Fibroblast of lung (primary cell): ENCODE data around the gene PLEKHG4B. TPM values are rescaled to one million over a fixed set of nuclear protein-coding genes. Genes with fewer than 3 reads are reported as not detected.

Experiments used
- DNase-seq, 2 donors: peaks; one replicate each; pipeline versions ENCODE4 v3.0.0 to v3.0.0-alpha.2; 2010; ENCODE audit warnings: low read depth in 2 of 2
- H2AFZ ChIP-seq: 2 replicates; pipeline ENCODE4 v1.5.1; 2012; ENCODE audit warnings: low read length, control low read depth, inconsistent platforms
- H3K27ac ChIP-seq: 2 replicates; pipeline ENCODE4 v1.5.1; 2011; ENCODE audit warnings: low read length, control low read depth; ENCODE audit not compliant: insufficient read depth
- H3K27me3 ChIP-seq: 2 replicates; pipeline ENCODE4 v1.5.1; 2011; ENCODE audit warnings: mild to moderate bottlenecking, low read length; ENCODE audit not compliant: control insufficient read depth, insufficient read depth
- H3K36me3 ChIP-seq: 2 replicates; pipeline ENCODE4 v1.5.1; 2011; ENCODE audit warnings: low read length; ENCODE audit not compliant: control insufficient read depth, insufficient read depth
- H3K4me1 ChIP-seq: 2 replicates; pipeline ENCODE4 v1.5.1; 2011; ENCODE audit warnings: low read length; ENCODE audit not compliant: control insufficient read depth, insufficient read depth; ENCODE audit errors: extremely low read depth
- H3K4me2 ChIP-seq: 2 replicates; pipeline ENCODE4 v1.5.1; 2011; ENCODE audit warnings: low read length, control low read depth; ENCODE audit not compliant: insufficient read depth; ENCODE audit errors: extremely low read depth
- H3K4me3 ChIP-seq, 4 experiments: fragments of 200-600 bp in 1 of 4; sonication (generic) in 1 of 4; replicated peaks in 1 of 4; 2 replicates each; pipeline ENCODE4 v1.5.1; 2011 to 2016; ENCODE audit warnings: low read length in 4 of 4, low read depth in 3 of 4, mild to moderate bottlenecking in 3 of 4, control low read depth in 2 of 4, inconsistent platforms in 1 of 4, mixed read lengths in 1 of 4; ENCODE audit not compliant: insufficient read depth in 1 of 4; ENCODE audit errors: control extremely low read depth in 1 of 4
- H3K79me2 ChIP-seq: 2 replicates; pipeline ENCODE4 v1.5.1; 2012; ENCODE audit warnings: mild to moderate bottlenecking, low read length, inconsistent platforms; ENCODE audit not compliant: control insufficient read depth, insufficient read depth
- H3K9ac ChIP-seq: 2 replicates; pipeline ENCODE4 v1.5.1; 2011; ENCODE audit warnings: mild to moderate bottlenecking, low read length, control low read depth; ENCODE audit not compliant: insufficient read depth
- H3K9me3 ChIP-seq: 2 replicates; pipeline ENCODE4 v1.5.1; 2012; ENCODE audit warnings: low read depth, low read length; ENCODE audit not compliant: control insufficient read depth, insufficient read depth
- H4K20me1 ChIP-seq: 2 replicates; pipeline ENCODE4 v1.5.1; 2011; ENCODE audit warnings: low read length; ENCODE audit not compliant: control insufficient read depth, insufficient read depth; ENCODE audit errors: extremely low read depth
- EZH2 ChIP-seq: IDR thresholded peaks from 2 replicates; pipeline ENCODE4 v1.5.1; 2012; ENCODE audit warnings: low read length, control low read depth, mild to moderate bottlenecking; ENCODE audit errors: missing control alignments
- polyA plus RNA-seq, 2 donors: library from polyadenylated mRNA; depleted of rRNA in 1 of 2; stranded (reverse) in 1 of 2; unstranded in 1 of 2; fragments of >200 nt; gene quantifications; 2 replicates each; pipeline ENCODE4 v1.2.1, GENCODE V29; 2011 to 2012; ENCODE audit warnings: missing spikeins in 1 of 2
- total RNA-seq: library from RNA; depleted of rRNA; stranded (reverse); fragments of >200 nt; gene quantifications from 2 replicates; pipeline ENCODE4 v1.2.1, GENCODE V29; 2014
- TF ChIP-seq, protein P1 (sequence below), 2 donors: IDR thresholded peaks in 1 of 2; conservative IDR thresholded peaks in 1 of 2; 1 replicate in 1 of 2; 2 replicates in 1 of 2; pipeline ENCODE4 v1.5.1; 2011 to 2012; ENCODE audit warnings: low read length in 2 of 2, control low read depth in 1 of 2, inconsistent platforms in 1 of 2, low read depth in 1 of 2, mild to moderate bottlenecking in 1 of 2

Gene PLEKHG4B
- total and polyA plus RNA-seq, 2 donors (not counting 1 experiment from before 2014, with no cell fraction given): under 0.01 to 0.08 TPM

GRCh38 chr5:95241-95980 lies 3.4 kb downstream of the PLEKHG4B start:
- TF ChIP-seq, protein P1, sequence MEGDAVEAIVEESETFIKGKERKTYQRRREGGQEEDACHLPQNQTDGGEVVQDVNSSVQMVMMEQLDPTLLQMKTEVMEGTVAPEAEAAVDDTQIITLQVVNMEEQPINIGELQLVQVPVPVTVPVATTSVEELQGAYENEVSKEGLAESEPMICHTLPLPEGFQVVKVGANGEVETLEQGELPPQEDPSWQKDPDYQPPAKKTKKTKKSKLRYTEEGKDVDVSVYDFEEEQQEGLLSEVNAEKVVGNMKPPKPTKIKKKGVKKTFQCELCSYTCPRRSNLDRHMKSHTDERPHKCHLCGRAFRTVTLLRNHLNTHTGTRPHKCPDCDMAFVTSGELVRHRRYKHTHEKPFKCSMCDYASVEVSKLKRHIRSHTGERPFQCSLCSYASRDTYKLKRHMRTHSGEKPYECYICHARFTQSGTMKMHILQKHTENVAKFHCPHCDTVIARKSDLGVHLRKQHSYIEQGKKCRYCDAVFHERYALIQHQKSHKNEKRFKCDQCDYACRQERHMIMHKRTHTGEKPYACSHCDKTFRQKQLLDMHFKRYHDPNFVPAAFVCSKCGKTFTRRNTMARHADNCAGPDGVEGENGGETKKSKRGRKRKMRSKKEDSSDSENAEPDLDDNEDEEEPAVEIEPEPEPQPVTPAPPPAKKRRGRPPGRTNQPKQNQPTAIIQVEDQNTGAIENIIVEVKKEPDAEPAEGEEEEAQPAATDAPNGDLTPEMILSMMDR (conservative IDR thresholded peaks at IDR 0.05 in 1 of 2, IDR thresholded peaks at IDR 0.05 in 1 of 2; ENCODE audit: low read depth in 1 of 2, low read length in 2 of 2): no peak
- no peak for TF ChIP-seq EZH2
- H3K4me2 ChIP-seq: no peak overlapping the region
- no peaks in the 10 kb centered on the region for H3K79me2 ChIP-seq
- H3K9ac ChIP-seq: no peak overlapping the region
- H3K27me3 ChIP-seq: peaks cover 21% of the 10 kb centered on the region
- H3K36me3 ChIP-seq: no peaks in the 10 kb centered on the region
- no peak for DNase-seq
- H3K4me1 ChIP-seq: no peaks in the 10 kb centered on the region
- no peaks in the 10 kb centered on the region for H3K9me3 ChIP-seq
- no peak overlapping the region for H3K4me3 ChIP-seq
- H2AFZ ChIP-seq: no peak overlapping the region
- no peaks in the 10 kb centered on the region for H4K20me1 ChIP-seq
- no peak overlapping the region for H3K27ac ChIP-seq

GRCh38 chr5:96976-97660 lies 5.2 kb downstream of the PLEKHG4B start:
- Histone ChIP-seq H3K9me3 (no peaks in the 10 kb centered on the region), H3K27ac (no peak overlapping the region), H4K20me1 (no peaks in the 10 kb centered on the region), H3K27me3 (peaks cover 10% of the 10 kb centered on the region), H3K36me3 (no peaks in the 10 kb centered on the region), H3K4me2 (no peak overlapping the region), H3K4me1 (no peaks in the 10 kb centered on the region), H3K79me2 (no peaks in the 10 kb centered on the region), H3K9ac (no peak overlapping the region), H3K4me3 (no peak overlapping the region), H2AFZ (no peak overlapping the region)
- DNase-seq: no peak
- no peak for TF ChIP-seq EZH2
- TF ChIP-seq, protein P1 (conservative IDR thresholded peaks at IDR 0.05 in 1 of 2, IDR thresholded peaks at IDR 0.05 in 1 of 2; ENCODE audit: low read depth in 1 of 2, low read length in 2 of 2): no peak

GRCh38 chr5:99815-100214 lies 7.8 kb downstream of the PLEKHG4B start:
- TF ChIP-seq EZH2: no peak
- TF ChIP-seq, protein P1 (conservative IDR thresholded peaks at IDR 0.05 in 1 of 2, IDR thresholded peaks at IDR 0.05 in 1 of 2; ENCODE audit: low read depth in 1 of 2, low read length in 2 of 2): no peak
- H3K27ac ChIP-seq: no peak overlapping the region
- H3K9me3 ChIP-seq: no peaks in the 10 kb centered on the region
- H3K36me3 ChIP-seq: no peaks in the 10 kb centered on the region
- H3K4me1 ChIP-seq: no peaks in the 10 kb centered on the region
- H3K9ac ChIP-seq: no peak overlapping the region
- no peaks in the 10 kb centered on the region for H4K20me1 ChIP-seq
- H2AFZ ChIP-seq: no peak overlapping the region
- H3K27me3 ChIP-seq: peaks cover 11% of the 10 kb centered on the region
- no peaks in the 10 kb centered on the region for H3K79me2 ChIP-seq
- no peak for DNase-seq
- H3K4me3 ChIP-seq: no peak overlapping the region
- no peak overlapping the region for H3K4me2 ChIP-seq
